ENCODE measurements around the gene P2RX4.
"Not testable (repeated sequence)": the region's sequence is repeated elsewhere in the genome, so short reads cannot be mapped to it uniquely, and the experiment has no call there.

P2RX4 gene

DNA sequence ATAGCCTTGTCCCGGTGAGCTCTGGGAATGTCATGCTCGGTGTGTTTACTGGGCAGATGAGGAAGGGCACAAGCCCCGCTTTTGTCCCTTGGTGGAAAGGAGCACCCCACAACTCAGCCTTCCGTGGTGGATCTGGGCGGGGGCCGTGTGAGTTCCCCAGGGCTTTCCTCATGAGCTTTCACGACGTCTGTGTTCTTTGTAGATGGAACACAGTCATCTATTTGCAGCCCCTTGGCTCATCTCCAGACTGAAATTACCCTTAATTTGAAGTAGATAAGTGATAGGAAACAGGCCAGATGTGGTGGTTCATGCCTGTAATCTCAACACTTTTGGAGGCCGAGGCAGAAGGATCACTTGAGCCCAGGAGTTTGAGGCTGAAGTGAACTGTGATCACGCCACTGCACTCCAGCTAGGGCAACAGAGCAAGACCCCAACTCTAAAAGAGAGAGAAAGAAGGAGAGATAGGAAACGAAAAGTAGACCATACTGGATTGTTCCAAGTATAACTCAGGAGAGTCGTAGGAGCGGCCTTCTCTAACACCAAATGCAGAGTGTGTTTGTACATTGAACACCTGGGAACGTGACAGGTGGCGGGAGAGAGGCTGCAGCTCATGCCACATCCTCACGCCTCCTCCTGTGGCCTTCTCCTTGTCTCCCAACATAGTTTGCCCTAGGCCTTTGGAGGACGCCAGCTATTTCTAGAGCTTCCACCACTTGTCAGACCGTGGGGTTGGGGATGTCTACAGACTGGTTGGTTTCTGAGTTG, 8.8 kb downstream of the P2RX4 start:
- Histone ChIP-seq H3K27ac (ENCODE audit: low read depth, low read length) (no peak overlapping the region), H3K4me1 (ENCODE audit: control insufficient read depth in 5 of 5, insufficient read depth in 5 of 5, low read length in 5 of 5) (peaks cover 2 to 26% (median 9%) of the 10 kb centered on the region in 5 donors), H3K4me3 (ENCODE audit: low read depth in 1 of 5, low read length in 5 of 5) (no peak overlapping the region), H3K36me3 (ENCODE audit: control insufficient read depth in 5 of 5, insufficient read depth in 5 of 5, low read length in 5 of 5) (peaks cover 3 to 34% (median 17%) of the 10 kb centered on the region in 5 donors), H3K9ac (ENCODE audit: low read length in 5 of 5) (no peak overlapping the region), H3K9me3 (ENCODE audit: control insufficient read depth in 5 of 5, low read length in 5 of 5) (no peaks in the 10 kb centered on the region), H3K27me3 (ENCODE audit: control insufficient read depth in 5 of 5, insufficient read depth in 4 of 5, low read length in 5 of 5) (no peaks in the 10 kb centered on the region)

DNA sequence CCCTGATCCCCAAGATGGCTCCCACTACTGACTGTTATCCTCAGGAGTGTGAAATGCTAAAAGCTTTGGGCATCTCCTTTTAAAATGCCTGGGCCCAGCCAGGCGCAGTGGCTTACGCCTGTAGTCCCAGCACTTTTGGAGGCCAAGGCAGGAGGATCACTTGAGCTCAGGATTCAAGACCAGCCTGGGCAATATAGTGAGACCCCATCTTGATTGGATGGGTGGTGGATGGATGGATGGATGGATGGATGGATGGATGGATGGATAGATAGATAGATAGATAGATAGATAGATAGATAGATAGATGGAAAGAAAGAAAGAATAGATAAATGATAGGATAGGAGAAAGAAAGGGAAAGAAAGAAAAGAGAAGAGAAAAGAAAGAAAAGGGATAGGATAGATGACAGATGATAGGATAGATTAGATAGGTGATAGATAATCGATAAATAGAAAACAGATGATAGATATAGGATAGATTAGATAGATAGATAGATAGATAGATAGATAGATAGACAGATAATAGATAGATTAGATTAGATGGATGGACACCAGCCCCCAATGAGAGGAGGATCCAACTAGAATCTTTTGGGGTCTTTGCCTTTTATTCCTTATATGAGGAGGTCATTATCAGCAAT, 9.5 kb downstream of the P2RX4 start:
- Histone ChIP-seq H3K4me1 (ENCODE audit: control insufficient read depth in 5 of 5, insufficient read depth in 5 of 5, low read length in 5 of 5) (peaks cover under 1 to 19% (median 7%) of the 10 kb centered on the region in 5 donors), H3K4me3 (ENCODE audit: low read depth in 1 of 5, low read length in 5 of 5) (no peak overlapping the region), H3K9me3 (ENCODE audit: control insufficient read depth in 5 of 5, low read length in 5 of 5) (no peaks in the 10 kb centered on the region), H3K27me3 (ENCODE audit: control insufficient read depth in 5 of 5, insufficient read depth in 4 of 5, low read length in 5 of 5) (no peaks in the 10 kb centered on the region), H3K27ac (ENCODE audit: low read depth, low read length) (no peak overlapping the region), H3K9ac (ENCODE audit: low read length in 5 of 5) (no peak overlapping the region), H3K36me3 (ENCODE audit: control insufficient read depth in 5 of 5, insufficient read depth in 5 of 5, low read length in 5 of 5) (peaks cover 3 to 39% (median 19%) of the 10 kb centered on the region in 5 donors)

DNA sequence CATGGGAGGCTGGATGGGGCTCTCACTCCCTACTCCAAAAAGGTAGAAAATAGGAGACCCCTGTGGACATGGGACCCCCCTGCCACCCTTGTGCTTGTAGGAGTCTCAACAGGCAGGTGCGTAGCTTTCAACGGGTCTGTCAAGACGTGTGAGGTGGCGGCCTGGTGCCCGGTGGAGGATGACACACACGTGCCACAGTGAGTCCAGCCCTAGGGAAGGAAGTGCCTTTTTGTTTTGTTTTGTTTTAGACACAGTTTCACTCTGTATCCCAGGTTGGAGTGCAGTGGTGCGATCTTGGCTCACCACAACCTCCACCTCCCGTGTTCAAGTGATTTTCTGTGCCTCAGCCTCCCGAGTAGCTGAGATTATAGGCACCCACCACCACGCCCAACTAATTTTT, 12.9 kb downstream of the P2RX4 start:
- Histone ChIP-seq H3K9me3 (ENCODE audit: control insufficient read depth in 5 of 5, low read length in 5 of 5) (no peaks in the 10 kb centered on the region), H3K9ac (ENCODE audit: low read length in 5 of 5) (no peak overlapping the region), H3K4me1 (ENCODE audit: control insufficient read depth in 5 of 5, insufficient read depth in 5 of 5, low read length in 5 of 5) (peaks cover 0 to 7% (median 4%) of the 10 kb centered on the region in 5 donors), H3K36me3 (ENCODE audit: control insufficient read depth in 5 of 5, insufficient read depth in 5 of 5, low read length in 5 of 5) (peaks cover 0 to 43% (median 12%) of the 10 kb centered on the region in 5 donors), H3K27ac (ENCODE audit: low read depth, low read length) (no peak overlapping the region), H3K4me3 (ENCODE audit: low read depth in 1 of 5, low read length in 5 of 5) (no peak overlapping the region), H3K27me3 (ENCODE audit: control insufficient read depth in 5 of 5, insufficient read depth in 4 of 5, low read length in 5 of 5) (no peaks in the 10 kb centered on the region)

DNA sequence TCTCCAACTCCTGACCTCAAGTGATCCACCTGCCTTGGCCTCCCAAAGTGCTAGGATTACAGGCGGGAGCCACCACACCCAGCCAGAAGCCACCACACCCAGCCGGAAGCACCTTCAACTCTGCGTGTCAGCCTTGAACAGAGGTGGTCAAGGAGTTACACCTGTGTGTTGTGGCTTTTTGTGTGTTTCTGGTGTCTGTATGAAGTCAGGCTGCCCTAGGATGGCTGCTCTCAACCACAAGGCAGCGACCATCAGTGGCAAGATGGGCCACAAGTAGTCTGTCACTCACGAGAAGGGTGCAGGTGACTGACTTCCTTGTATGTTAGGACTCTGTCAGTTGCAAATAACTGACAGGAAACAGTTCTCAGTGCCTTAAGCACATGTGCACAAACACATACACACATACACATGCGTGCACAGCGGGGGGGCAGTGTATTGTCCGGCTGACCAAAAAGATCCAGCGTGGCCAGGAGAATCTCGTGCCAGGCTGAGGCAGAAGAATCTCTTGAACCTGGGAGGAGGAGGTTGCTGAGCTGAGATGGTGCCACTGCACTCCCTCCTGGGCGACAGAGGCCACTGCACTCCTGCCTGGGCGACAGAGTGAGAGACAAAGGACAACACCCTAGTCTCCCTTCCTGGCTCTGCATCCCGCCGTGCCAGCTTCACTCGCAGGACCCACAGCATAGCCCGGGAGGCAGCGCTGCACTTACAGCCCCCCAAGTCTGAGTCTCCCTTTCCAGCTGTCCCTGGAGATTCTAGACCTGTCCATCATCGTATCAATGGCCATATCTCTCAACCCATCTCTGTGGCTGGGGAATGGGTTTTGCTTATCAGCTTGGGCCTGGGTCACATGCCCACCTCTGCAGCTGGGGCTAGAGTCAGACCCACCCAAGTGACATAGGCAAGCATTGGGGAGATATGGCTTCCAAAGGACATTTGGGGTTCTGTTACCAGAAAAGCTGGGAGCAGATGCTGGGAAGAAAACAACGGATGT, 13.7 kb downstream of the P2RX4 start:
- Histone ChIP-seq H3K27ac (ENCODE audit: low read depth, low read length) (no peak overlapping the region), H3K9me3 (ENCODE audit: control insufficient read depth in 5 of 5, low read length in 5 of 5) (no peaks in the 10 kb centered on the region), H3K4me1 (ENCODE audit: control insufficient read depth in 5 of 5, insufficient read depth in 5 of 5, low read length in 5 of 5) (peaks cover 0 to 7% (median 4%) of the 10 kb centered on the region in 5 donors), H3K27me3 (ENCODE audit: control insufficient read depth in 5 of 5, insufficient read depth in 4 of 5, low read length in 5 of 5) (no peaks in the 10 kb centered on the region), H3K9ac (ENCODE audit: low read length in 5 of 5) (no peak overlapping the region), H3K36me3 (ENCODE audit: control insufficient read depth in 5 of 5, insufficient read depth in 5 of 5, low read length in 5 of 5) (peaks cover 0 to 41% (median 11%) of the 10 kb centered on the region in 5 donors), H3K4me3 (ENCODE audit: low read depth in 1 of 5, low read length in 5 of 5) (no peak overlapping the region)

DNA sequence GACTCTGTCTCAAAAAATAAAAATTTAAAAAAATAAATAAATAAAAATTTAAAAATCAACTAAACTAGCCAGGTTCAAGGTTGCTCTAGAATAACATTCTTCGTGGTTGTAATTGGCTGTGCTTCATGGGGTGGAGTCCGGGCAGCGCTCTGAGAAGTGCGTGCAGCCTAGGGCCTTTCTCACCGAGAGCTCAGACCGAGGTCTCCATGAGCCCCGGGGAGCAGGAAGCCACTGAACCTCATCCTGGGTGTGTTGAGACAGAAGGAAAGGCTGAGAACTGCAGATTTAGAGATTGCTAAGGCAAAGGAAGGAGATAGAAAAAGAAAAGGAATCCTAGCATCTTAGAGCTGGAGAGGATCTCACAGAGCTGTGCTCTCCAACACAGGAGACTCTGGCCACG, 14.7 kb downstream of the P2RX4 start:
- peaks cover 0 to 7% (median 4%) of the 10 kb centered on the region in 5 donors for H3K4me1 ChIP-seq (ENCODE audit: control insufficient read depth in 5 of 5, insufficient read depth in 5 of 5, low read length in 5 of 5)
- H3K27ac ChIP-seq (ENCODE audit: low read depth, low read length): no peak overlapping the region
- no peaks in the 10 kb centered on the region for H3K27me3 ChIP-seq (ENCODE audit: control insufficient read depth in 5 of 5, insufficient read depth in 4 of 5, low read length in 5 of 5)
- H3K4me3 ChIP-seq (ENCODE audit: low read depth in 1 of 5, low read length in 5 of 5): no peak overlapping the region
- H3K9me3 ChIP-seq (ENCODE audit: control insufficient read depth in 5 of 5, low read length in 5 of 5): no peaks in the 10 kb centered on the region
- no peak overlapping the region for H3K9ac ChIP-seq (ENCODE audit: low read length in 5 of 5)
- H3K36me3 ChIP-seq (ENCODE audit: control insufficient read depth in 5 of 5, insufficient read depth in 5 of 5, low read length in 5 of 5): peaks cover 0 to 46% (median 15%) of the 10 kb centered on the region in 5 donors

GRCh38 chr12:121226399-121226798, 16.5 kb downstream of the P2RX4 start:
- H3K36me3 ChIP-seq (ENCODE audit: control insufficient read depth in 5 of 5, insufficient read depth in 5 of 5, low read length in 5 of 5): peaks cover 0 to 45% (median 15%) of the 10 kb centered on the region in 5 donors

GRCh38 chr12:121226871-121227270, 16.9 kb downstream of the P2RX4 start:
- not testable (repeated sequence) for H3K27me3 ChIP-seq (ENCODE audit: control insufficient read depth in 5 of 5, insufficient read depth in 4 of 5, low read length in 5 of 5); H3K9ac ChIP-seq (ENCODE audit: low read length in 5 of 5); H3K27ac ChIP-seq (ENCODE audit: low read depth, low read length); H3K4me3 ChIP-seq (ENCODE audit: low read depth in 1 of 5, low read length in 5 of 5); H3K4me1 ChIP-seq (ENCODE audit: control insufficient read depth in 5 of 5, insufficient read depth in 5 of 5, low read length in 5 of 5); H3K9me3 ChIP-seq (ENCODE audit: control insufficient read depth in 5 of 5, low read length in 5 of 5)
- peaks cover 0 to 43% (median 15%) of the 10 kb centered on the region in 5 donors for H3K36me3 ChIP-seq (ENCODE audit: control insufficient read depth in 5 of 5, insufficient read depth in 5 of 5, low read length in 5 of 5)

More at GRCh38 chr12:121226399-121226798, 16.5 kb downstream of the P2RX4 start:
- Histone ChIP-seq H3K27ac (ENCODE audit: low read depth, low read length) (no peak overlapping the region), H3K9ac (ENCODE audit: low read length in 5 of 5) (no peak overlapping the region), H3K9me3 (ENCODE audit: control insufficient read depth in 5 of 5, low read length in 5 of 5) (no peaks in the 10 kb centered on the region), H3K27me3 (ENCODE audit: control insufficient read depth in 5 of 5, insufficient read depth in 4 of 5, low read length in 5 of 5) (no peaks in the 10 kb centered on the region), H3K4me1 (ENCODE audit: control insufficient read depth in 5 of 5, insufficient read depth in 5 of 5, low read length in 5 of 5) (peaks cover 0 to 6% (median 2%) of the 10 kb centered on the region in 5 donors), H3K4me3 (ENCODE audit: low read depth in 1 of 5, low read length in 5 of 5) (no peak overlapping the region)

- H3K27me3 ChIP-seq (ENCODE audit: control insufficient read depth in 5 of 5, insufficient read depth in 4 of 5, low read length in 5 of 5): no peaks in the 10 kb centered on the region
- no peaks in the 10 kb centered on the region for H3K9me3 ChIP-seq (ENCODE audit: control insufficient read depth in 5 of 5, low read length in 5 of 5)
- H3K4me3 ChIP-seq (ENCODE audit: low read depth in 1 of 5, low read length in 5 of 5): no peak overlapping the region
- H3K27ac ChIP-seq (ENCODE audit: low read depth, low read length): no peak overlapping the region
- H3K9ac ChIP-seq (ENCODE audit: low read length in 5 of 5): no peak overlapping the region
- peaks cover 0 to 44% (median 15%) of the 10 kb centered on the region in 5 donors for H3K36me3 ChIP-seq (ENCODE audit: control insufficient read depth in 5 of 5, insufficient read depth in 5 of 5, low read length in 5 of 5)
- H3K4me1 ChIP-seq (ENCODE audit: control insufficient read depth in 5 of 5, insufficient read depth in 5 of 5, low read length in 5 of 5): peaks cover 0 to 6% (median 2%) of the 10 kb centered on the region in 5 donors
Observed at GRCh38 chr12:121227294-121227693, 17.4 kb downstream of the P2RX4 start.

- H3K9ac ChIP-seq (ENCODE audit: low read length in 5 of 5): no peak overlapping the region
- no peaks in the 10 kb centered on the region for H3K27me3 ChIP-seq (ENCODE audit: control insufficient read depth in 5 of 5, insufficient read depth in 4 of 5, low read length in 5 of 5)
- H3K9me3 ChIP-seq (ENCODE audit: control insufficient read depth in 5 of 5, low read length in 5 of 5): no peaks in the 10 kb centered on the region
- H3K4me3 ChIP-seq (ENCODE audit: low read depth in 1 of 5, low read length in 5 of 5): no peak overlapping the region
- H3K4me1 ChIP-seq (ENCODE audit: control insufficient read depth in 5 of 5, insufficient read depth in 5 of 5, low read length in 5 of 5): peaks cover 0 to 6% (median 2%) of the 10 kb centered on the region in 5 donors
- peaks cover 0 to 52% (median 18%) of the 10 kb centered on the region in 5 donors for H3K36me3 ChIP-seq (ENCODE audit: control insufficient read depth in 5 of 5, insufficient read depth in 5 of 5, low read length in 5 of 5)
- no peak overlapping the region for H3K27ac ChIP-seq (ENCODE audit: low read depth, low read length)
Observed at GRCh38 chr12:121228919-121229665, 19.2 kb downstream of the P2RX4 start.

All from subcutaneous abdominal adipose tissue (tissue), 5 donors.